Vagina (tissue), 2 donors: Measurements from ENCODE around the gene KIRREL3. TPM values are rescaled to one million over a fixed set of nuclear protein-coding genes. Genes with fewer than 3 reads are reported as not detected.

ENCODE experiments used
- DNase-seq, 2 donors: peaks; one replicate each; pipeline ENCODE4 v3.0.0-alpha.2; 2017; ENCODE audit errors: extremely low spot score in 2 of 2
- H3K27ac ChIP-seq: fragments of 200-600 bp; sonication (generic); one replicate; pipeline ENCODE4 v1.5.1; 2019
- H3K27me3 ChIP-seq: fragments of 200-600 bp; sonication (generic); one replicate; pipeline ENCODE4 v1.5.1; 2019
- H3K36me3 ChIP-seq, 2 donors: fragments of 200-600 bp; sonication (generic); one replicate each; pipeline ENCODE4 v1.5.1; 2017 to 2019
- H3K4me1 ChIP-seq: fragments of 200-600 bp; sonication (generic); one replicate; pipeline ENCODE4 v1.5.1; 2019
- H3K4me3 ChIP-seq, 2 donors: fragments of 200-600 bp; sonication (generic); 1 replicate in 1 of 2; 2 replicates in 1 of 2; pipeline ENCODE4 v1.5.1; 2016 to 2019
- H3K9me3 ChIP-seq: fragments of 200-600 bp; sonication (generic); one replicate; pipeline ENCODE4 v1.5.1; 2019
- POLR2A ChIP-seq, 2 donors: fragments of 450-650 bp; IDR thresholded peaks; one replicate each; pipeline ENCODE4 v1.6.1; 2017; ENCODE audit warnings: antibody characterized with exemption in 2 of 2, mild to moderate bottlenecking in 2 of 2, moderate library complexity in 2 of 2
- POLR2AphosphoS5 ChIP-seq, 2 donors: sonication (generic); formaldehyde crosslinking; IDR thresholded peaks; one replicate each; pipeline ENCODE4 v1.9.0; 2017; ENCODE audit warnings: antibody characterized with exemption in 2 of 2, mild to moderate bottlenecking in 2 of 2, low read depth in 1 of 2; ENCODE audit not compliant: insufficient read depth in 1 of 2
- intact Hi-C: fragments of 100-400 bp; cut with DNase I; formaldehyde crosslinking; loops from one replicate; pipeline ENCODE4 v1.15.1; 2023
- total RNA-seq: library from RNA; depleted of rRNA; stranded (reverse); fragments of >200 nt; gene quantifications from one replicate; pipeline ENCODE4 v1.2.3, GENCODE V29; 2016
- TF ChIP-seq, protein P1 (sequence below), 3 experiments: fragments of 450-650 bp in 2 of 3; fragments of 200-600 bp in 1 of 3; sonication (generic) in 1 of 3; IDR thresholded peaks; one replicate each; pipeline ENCODE4 v1.5.1; 2017 to 2019; ENCODE audit warnings: antibody characterized with exemption in 3 of 3, mild to moderate bottlenecking in 2 of 3, moderate library complexity in 2 of 3

The KIRREL3 gene
- total RNA-seq, 1 donor from 2014 or later = not detected

DNA sequence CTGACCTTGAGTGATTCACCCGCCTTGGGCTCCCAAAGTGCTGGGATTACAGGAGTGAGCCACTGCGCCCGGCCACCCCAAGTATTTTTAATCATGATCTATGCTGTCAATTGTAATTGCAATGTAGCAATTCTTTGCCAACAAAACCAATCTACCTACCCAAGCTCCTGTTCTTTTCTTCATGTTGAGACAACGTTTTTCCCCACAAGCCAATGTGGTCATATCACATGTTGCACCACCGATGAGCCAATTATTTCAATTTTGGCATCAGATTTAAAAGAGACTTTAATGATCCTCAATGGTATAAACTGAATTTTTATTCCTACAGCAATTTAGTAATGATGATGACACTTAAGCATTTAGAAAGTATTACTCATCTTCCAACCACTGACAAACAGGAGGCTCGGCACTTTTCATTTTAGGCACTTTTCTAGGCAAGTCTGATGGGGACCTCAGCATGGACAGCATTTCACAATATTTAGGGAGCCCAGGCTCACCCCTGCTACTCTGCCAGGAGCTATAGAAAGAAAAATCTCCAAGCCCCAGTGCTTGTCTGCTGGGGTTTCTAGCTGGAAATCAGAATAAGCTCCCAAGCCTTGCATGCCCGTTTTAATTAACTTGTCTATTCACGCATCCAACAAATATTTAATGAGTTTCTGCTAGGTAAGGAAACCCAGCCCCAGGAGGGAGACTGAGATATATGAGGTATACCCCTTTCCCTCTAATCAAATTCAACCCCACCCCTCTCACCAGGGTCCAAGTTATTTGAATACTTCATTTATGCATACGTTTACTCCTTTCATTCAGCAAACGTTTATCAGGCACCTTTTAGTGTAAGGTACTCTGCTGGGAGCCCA, 353.6 kb downstream of the KIRREL3 start:
- TF ChIP-seq, protein P1, sequence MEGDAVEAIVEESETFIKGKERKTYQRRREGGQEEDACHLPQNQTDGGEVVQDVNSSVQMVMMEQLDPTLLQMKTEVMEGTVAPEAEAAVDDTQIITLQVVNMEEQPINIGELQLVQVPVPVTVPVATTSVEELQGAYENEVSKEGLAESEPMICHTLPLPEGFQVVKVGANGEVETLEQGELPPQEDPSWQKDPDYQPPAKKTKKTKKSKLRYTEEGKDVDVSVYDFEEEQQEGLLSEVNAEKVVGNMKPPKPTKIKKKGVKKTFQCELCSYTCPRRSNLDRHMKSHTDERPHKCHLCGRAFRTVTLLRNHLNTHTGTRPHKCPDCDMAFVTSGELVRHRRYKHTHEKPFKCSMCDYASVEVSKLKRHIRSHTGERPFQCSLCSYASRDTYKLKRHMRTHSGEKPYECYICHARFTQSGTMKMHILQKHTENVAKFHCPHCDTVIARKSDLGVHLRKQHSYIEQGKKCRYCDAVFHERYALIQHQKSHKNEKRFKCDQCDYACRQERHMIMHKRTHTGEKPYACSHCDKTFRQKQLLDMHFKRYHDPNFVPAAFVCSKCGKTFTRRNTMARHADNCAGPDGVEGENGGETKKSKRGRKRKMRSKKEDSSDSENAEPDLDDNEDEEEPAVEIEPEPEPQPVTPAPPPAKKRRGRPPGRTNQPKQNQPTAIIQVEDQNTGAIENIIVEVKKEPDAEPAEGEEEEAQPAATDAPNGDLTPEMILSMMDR (IDR thresholded peaks at IDR 0.05) = no peak
- TF ChIP-seq POLR2A (IDR thresholded peaks at IDR 0.05) = no peak
- TF ChIP-seq POLR2AphosphoS5 (IDR thresholded peaks at IDR 0.05; ENCODE audit: insufficient read depth in 1 of 2, low read depth in 1 of 2) = no peak
- Histone ChIP-seq H3K27me3 (no peaks in the 10 kb centered on the region), H3K4me3 (no peak overlapping the region), H3K9me3 (no peaks in the 10 kb centered on the region), H3K4me1 (peaks cover 15% of the 10 kb centered on the region), H3K27ac (no peak overlapping the region), H3K36me3 (no peaks in the 10 kb centered on the region)
- DNase-seq = no peak
- intact Hi-C loops = no loop called here

DNA sequence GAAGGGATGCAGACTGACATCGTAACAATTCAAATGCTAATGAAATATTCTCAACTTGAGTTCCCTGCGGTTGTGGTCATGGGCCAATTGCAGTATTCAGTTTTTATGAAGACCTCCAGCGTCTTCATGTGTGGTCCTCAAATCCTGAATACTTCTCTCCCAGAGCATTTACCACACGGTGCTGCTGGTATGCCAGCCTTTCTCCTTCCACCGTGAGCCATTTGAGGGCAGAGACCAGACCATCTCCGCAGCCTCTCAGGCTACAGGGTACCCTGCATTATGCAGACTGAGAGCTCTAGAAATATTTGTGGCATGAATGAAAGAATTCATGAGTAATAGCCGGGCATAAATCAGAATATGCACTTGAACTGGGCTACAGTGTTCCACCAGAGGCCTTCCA, 355.4 kb downstream of the KIRREL3 start:
- TF ChIP-seq POLR2AphosphoS5 (IDR thresholded peaks at IDR 0.05; ENCODE audit: insufficient read depth in 1 of 2, low read depth in 1 of 2) (no peak), POLR2A (IDR thresholded peaks at IDR 0.05) (no peak)
- TF ChIP-seq, protein P1 (IDR thresholded peaks at IDR 0.05) = no peak
- no peaks in the 10 kb centered on the region for H3K9me3 ChIP-seq
- no peak overlapping the region for H3K4me3 ChIP-seq
- no peaks in the 10 kb centered on the region for H3K36me3 ChIP-seq
- no peak overlapping the region for H3K27ac ChIP-seq
- DNase-seq = no peak
- peaks cover 15% of the 10 kb centered on the region for H3K4me1 ChIP-seq
- H3K27me3 ChIP-seq = no peaks in the 10 kb centered on the region
- intact Hi-C loops = no loop called here

DNA sequence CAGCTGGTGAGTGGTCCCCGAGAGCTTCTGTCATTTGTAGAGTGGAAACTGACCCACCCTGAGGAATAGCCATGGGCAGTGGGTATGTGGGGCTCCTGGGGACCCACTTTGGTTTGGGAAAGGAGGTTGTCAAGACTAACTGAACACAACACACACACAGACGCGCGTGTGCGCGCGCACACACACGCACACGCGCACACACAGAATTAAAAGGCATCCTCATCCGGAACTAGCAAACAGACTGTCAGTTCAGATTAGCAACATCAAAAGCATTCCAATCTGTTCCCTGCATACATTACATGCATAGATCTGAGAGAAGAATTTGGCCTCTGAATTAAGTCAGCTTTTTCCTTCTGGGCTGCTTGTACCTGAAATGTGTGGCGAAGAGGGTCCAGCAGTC, 360.4 kb downstream of the KIRREL3 start:
- Histone ChIP-seq H3K27me3 (no peaks in the 10 kb centered on the region), H3K9me3 (no peaks in the 10 kb centered on the region), H3K27ac (no peak overlapping the region), H3K4me3 (no peak overlapping the region), H3K4me1 (no peaks in the 10 kb centered on the region), H3K36me3 (no peaks in the 10 kb centered on the region)
- TF ChIP-seq POLR2AphosphoS5 (IDR thresholded peaks at IDR 0.05; ENCODE audit: insufficient read depth in 1 of 2, low read depth in 1 of 2) = no peak
- no peak for TF ChIP-seq POLR2A (IDR thresholded peaks at IDR 0.05)
- TF ChIP-seq, protein P1 (IDR thresholded peaks at IDR 0.05) = no peak
- intact Hi-C loops = no loop called here
- no peak for DNase-seq

DNA sequence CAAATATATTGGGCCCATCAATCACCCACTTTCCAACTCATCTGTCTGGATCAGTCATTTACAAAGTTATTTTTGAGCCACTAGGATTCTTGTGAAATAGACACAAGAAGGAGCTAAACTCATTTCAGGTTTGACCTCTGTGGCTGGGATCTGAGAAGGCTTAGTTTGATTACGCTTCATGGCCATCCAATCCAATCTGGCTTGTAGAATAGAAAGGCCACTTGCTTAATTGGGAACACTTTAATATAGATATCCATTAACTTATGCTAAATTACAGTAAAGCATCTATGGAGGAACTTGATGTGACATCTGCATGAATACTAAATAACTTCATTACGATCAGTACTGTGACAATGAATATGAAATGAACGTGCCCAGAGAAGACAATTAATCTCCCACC, 360.9 kb downstream of the KIRREL3 start:
- intact Hi-C loops = no loop called here
- Histone ChIP-seq H3K4me1 (no peaks in the 10 kb centered on the region), H3K4me3 (no peak overlapping the region), H3K36me3 (no peaks in the 10 kb centered on the region), H3K9me3 (no peaks in the 10 kb centered on the region), H3K27me3 (no peaks in the 10 kb centered on the region), H3K27ac (no peak overlapping the region)
- TF ChIP-seq POLR2A (IDR thresholded peaks at IDR 0.05) = no peak
- no peak for TF ChIP-seq POLR2AphosphoS5 (IDR thresholded peaks at IDR 0.05; ENCODE audit: insufficient read depth in 1 of 2, low read depth in 1 of 2)
- TF ChIP-seq, protein P1 (IDR thresholded peaks at IDR 0.05) = no peak
- no peak for DNase-seq

DNA sequence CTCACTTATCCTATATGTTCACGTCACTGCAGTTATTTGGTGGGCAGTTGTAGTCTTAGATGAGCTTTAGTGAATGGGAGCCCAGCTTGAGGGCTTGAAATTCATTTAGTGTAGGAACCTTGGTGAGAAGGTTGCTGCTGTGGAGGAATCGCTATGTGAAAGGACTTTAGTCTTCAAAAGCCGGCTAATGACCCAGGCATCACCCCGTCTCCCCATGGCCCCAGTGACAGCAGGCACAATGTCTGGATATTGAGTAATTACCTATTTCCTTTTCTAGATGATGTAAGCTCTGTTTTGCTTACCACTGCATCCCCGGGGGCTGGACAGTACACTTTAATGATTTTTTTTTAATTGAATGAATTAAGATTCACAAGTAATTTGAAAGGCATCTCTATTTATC, 361.9 kb downstream of the KIRREL3 start:
- Histone ChIP-seq H3K4me3 (no peak overlapping the region), H3K9me3 (no peaks in the 10 kb centered on the region), H3K4me1 (no peaks in the 10 kb centered on the region), H3K27ac (no peak overlapping the region), H3K27me3 (no peaks in the 10 kb centered on the region), H3K36me3 (no peaks in the 10 kb centered on the region)
- TF ChIP-seq POLR2AphosphoS5 (IDR thresholded peaks at IDR 0.05; ENCODE audit: insufficient read depth in 1 of 2, low read depth in 1 of 2) (no peak), POLR2A (IDR thresholded peaks at IDR 0.05) (no peak)
- TF ChIP-seq, protein P1 (IDR thresholded peaks at IDR 0.05) = no peak
- intact Hi-C loops = no loop called here
- no peak for DNase-seq
